A673 (cell line): ENCODE results near the gene QKI. TPM values are rescaled to one million over a fixed set of nuclear protein-coding genes. Genes with fewer than 3 reads are reported as not detected.
A peak's percentile ranks its signal among the peaks of the same experiment; 100 is the strongest.

Experiments
- BruUV-seq: library from RNA; stranded (reverse); fragments of 400-500 nt; replicated peaks from 2 replicates; lab custom pipeline; 2021; lab: Mats Ljungman, UMichigan
- CTCF ChIA-PET: fragments of 300-600 bp; sonication (Branson Sonifier 250); formaldehyde crosslinking; loops from one replicate; lab custom pipeline; 2022; ENCODE audit warnings: antibody characterized with exemption; lab: Charles Lee
- POLR2A ChIA-PET: fragments of 300-600 bp; sonication (Branson Sonifier 250); formaldehyde crosslinking; loops from one replicate; lab custom pipeline; 2022; ENCODE audit warnings: antibody characterized with exemption; ENCODE audit not compliant: low non-redundant PET; lab: Charles Lee
- DNase-seq: peaks from one replicate; pipeline ENCODE4 v3.0.0-alpha.2; 2015; ENCODE audit warnings: low spot score
- H3K27ac ChIP-seq: fragments of 200-600 bp; sonication (generic); 2 replicates; pipeline ENCODE4 v1.5.1; 2016; ENCODE audit warnings: mixed run types, low read depth, mild to moderate bottlenecking, mixed read lengths, antibody characterized with exemption, low read length; ENCODE audit not compliant: poor library complexity, severe bottlenecking
- H3K27me3 ChIP-seq: fragments of 200-600 bp; sonication (generic); replicated peaks from 2 replicates; pipeline ENCODE4 v1.6.1; 2017; ENCODE audit warnings: mixed run types, low read depth, mild to moderate bottlenecking, mixed read lengths, antibody characterized with exemption, low read length; ENCODE audit not compliant: insufficient read depth, poor library complexity
- H3K36me3 ChIP-seq: fragments of 200-600 bp; sonication (generic); 2 replicates; pipeline ENCODE4 v1.6.1; 2016; ENCODE audit warnings: mixed run types, mild to moderate bottlenecking, mixed read lengths, antibody characterized with exemption, low read length; ENCODE audit not compliant: insufficient read depth, poor library complexity, severe bottlenecking
- H3K4me1 ChIP-seq: fragments of 200-600 bp; sonication (generic); 2 replicates; pipeline ENCODE4 v1.6.1; 2017; ENCODE audit warnings: mixed run types, mild to moderate bottlenecking, mixed read lengths, antibody characterized with exemption, low read length; ENCODE audit not compliant: insufficient read depth, poor library complexity, severe bottlenecking
- H3K4me3 ChIP-seq: fragments of 200-600 bp; sonication (generic); 2 replicates; pipeline ENCODE4 v1.5.1; 2016; ENCODE audit warnings: low read depth, mixed run types, mild to moderate bottlenecking, mixed read lengths, low read length; ENCODE audit not compliant: poor library complexity, severe bottlenecking
- H3K9me3 ChIP-seq: fragments of 200-600 bp; sonication (generic); 2 replicates; pipeline ENCODE4 v1.6.1; 2016; ENCODE audit warnings: mixed run types, low read depth, mild to moderate bottlenecking, mixed read lengths, antibody characterized with exemption, low read length; ENCODE audit not compliant: poor library complexity, severe bottlenecking
- CTCF ChIP-seq: fragments of 300-800, 200-600 bp; sonication (generic); conservative IDR thresholded peaks from 2 replicates; pipeline ENCODE4 v1.5.1; 2017; ENCODE audit warnings: low read depth, mild to moderate bottlenecking, antibody characterized with exemption, low read length, moderate library complexity, mixed read lengths
- EZH2 ChIP-seq: fragments of 200-600 bp; sonication (generic); IDR thresholded peaks from 2 replicates; pipeline ENCODE4 v1.6.1; 2017; ENCODE audit warnings: borderline replicate concordance, low read depth, mild to moderate bottlenecking, mixed read lengths, antibody characterized with exemption, low read length; ENCODE audit not compliant: poor library complexity, severe bottlenecking
- intact Hi-C: fragments of 100-400 bp; cut with micrococcal nuclease; formaldehyde crosslinking; loops from one replicate; pipeline ENCODE4 v1.10.0; 2022; ENCODE audit not compliant: unreplicated experiment
- total RNA-seq: library from RNA; stranded (reverse); gene quantifications from 2 replicates; pipeline ENCODE4 v1.2.3, GENCODE V29; 2021

Gene QKI
- total RNA-seq, 1 experiment from 2014 or later: 128 TPM

DNA sequence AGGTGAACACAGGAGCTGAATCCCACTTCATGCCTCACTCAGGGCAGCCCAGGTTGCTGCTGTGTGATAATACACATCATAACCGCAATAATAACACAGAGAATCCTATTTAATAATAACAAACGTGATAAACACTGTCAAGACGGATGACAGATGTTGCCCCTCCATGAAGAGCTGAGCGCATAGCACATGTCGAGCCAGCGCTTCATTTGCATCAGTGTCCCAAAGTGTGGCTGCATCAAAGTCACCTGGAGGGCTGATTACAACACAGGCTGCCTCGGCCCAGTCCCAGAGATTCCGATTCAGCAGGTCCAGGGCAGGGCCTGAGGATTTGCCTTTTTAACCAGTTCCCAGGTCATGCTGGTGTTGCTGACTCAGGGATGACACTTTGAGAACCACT lies 198.5 kb downstream of the QKI start:
- H3K9me3 ChIP-seq: no peaks in the 10 kb centered on the region
- ChIA-PET CTCF (no interaction called here), POLR2A (no interaction called here)
- H3K4me3 ChIP-seq: no peak overlapping the region
- H3K36me3 ChIP-seq: no peaks in the 10 kb centered on the region
- no peak for DNase-seq
- TF ChIP-seq CTCF: no peak
- H3K27ac ChIP-seq: no peak overlapping the region
- intact Hi-C loops: no loop called here
- peaks cover 3% of the 10 kb centered on the region for H3K4me1 ChIP-seq
- BruUV-seq: no TSS peak
- H3K27me3 ChIP-seq: no peaks in the 10 kb centered on the region

DNA sequence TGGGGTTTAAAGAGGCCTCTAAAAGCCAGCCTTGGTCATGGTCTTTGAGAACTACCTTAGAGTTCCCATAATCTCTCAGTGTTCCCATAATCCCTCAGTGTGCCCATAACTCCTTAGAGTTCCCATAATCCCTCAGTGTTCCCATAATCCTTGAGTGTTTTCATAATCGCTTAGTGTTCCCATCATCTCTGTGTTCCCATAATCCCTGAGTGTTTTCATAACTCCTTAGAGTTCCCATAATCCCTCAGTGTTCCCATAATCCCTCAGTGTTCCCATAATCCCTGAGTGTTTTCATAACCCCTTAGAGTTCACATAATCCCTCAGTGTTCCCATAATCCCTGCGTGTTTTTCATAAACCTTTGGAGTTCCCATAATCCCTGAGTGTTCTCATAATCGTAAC lies 199.2 kb downstream of the QKI start:
- H3K27ac ChIP-seq: no peak overlapping the region
- H3K4me1 ChIP-seq: peaks cover under 1% of the 10 kb centered on the region
- CTCF ChIA-PET: no interaction called here
- no peak for TF ChIP-seq EZH2
- TF ChIP-seq CTCF: no peak
- no peaks in the 10 kb centered on the region for H3K9me3 ChIP-seq
- no peak for DNase-seq
- intact Hi-C loops: no loop called here
- H3K4me3 ChIP-seq: no peak overlapping the region
- H3K27me3 ChIP-seq: no peaks in the 10 kb centered on the region
- BruUV-seq: no TSS peak
- no peaks in the 10 kb centered on the region for H3K36me3 ChIP-seq
- POLR2A ChIA-PET: no interaction called here

DNA sequence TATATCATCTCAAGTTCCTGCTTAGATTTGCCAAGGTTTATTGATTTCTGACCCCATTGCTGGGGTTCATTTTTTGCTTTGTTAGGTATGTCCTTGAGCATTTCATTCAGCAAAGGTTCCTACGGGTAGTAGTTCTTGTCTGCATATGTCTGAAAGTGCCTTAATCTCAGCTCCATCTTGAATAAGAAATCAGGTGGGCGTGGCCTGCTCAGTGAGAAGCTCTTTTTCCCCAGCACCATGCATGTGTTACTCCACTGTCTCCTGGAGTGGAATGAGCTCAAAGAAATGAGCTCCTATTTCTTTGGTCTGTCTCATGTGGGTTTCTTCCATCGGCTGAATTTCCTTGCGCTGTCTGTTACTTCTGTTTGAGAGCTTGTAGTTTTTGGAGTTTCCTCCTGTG lies 201.9 kb downstream of the QKI start:
- BruUV-seq: no TSS peak
- ChIA-PET CTCF (no interaction called here), POLR2A (no interaction called here)
- DNase-seq: peak; percentile 15
- no peaks in the 10 kb centered on the region for H3K9me3 ChIP-seq
- no peaks in the 10 kb centered on the region for H3K27me3 ChIP-seq
- H3K27ac ChIP-seq: no peak overlapping the region
- TF ChIP-seq EZH2: no peak
- no peak for TF ChIP-seq CTCF
- intact Hi-C loops: no loop called here
- H3K4me1 ChIP-seq: no peaks in the 10 kb centered on the region
- no peak overlapping the region for H3K4me3 ChIP-seq
- no peaks in the 10 kb centered on the region for H3K36me3 ChIP-seq
